GM18858 (cell line): Measurements from ENCODE around the gene GLCE.
"Not testable (repeated sequence)": the region's sequence is repeated elsewhere in the genome, so short reads cannot be mapped to it uniquely, and the experiment has no call there.

Source experiments
- ATAC-seq: cut with Tn5 transposase; IDR thresholded peaks from one replicate; pipeline ENCODE4 v1.9.1; 2021; ENCODE audit not compliant: unreplicated experiment

The GLCE gene

GRCh38 chr15:69297642-69298353 is 137.4 kb downstream of the GLCE start:
- no peak for ATAC-seq

GRCh38 chr15:69298354-69298696 is 137.9 kb downstream of the GLCE start:
- ATAC-seq: no peak

DNA sequence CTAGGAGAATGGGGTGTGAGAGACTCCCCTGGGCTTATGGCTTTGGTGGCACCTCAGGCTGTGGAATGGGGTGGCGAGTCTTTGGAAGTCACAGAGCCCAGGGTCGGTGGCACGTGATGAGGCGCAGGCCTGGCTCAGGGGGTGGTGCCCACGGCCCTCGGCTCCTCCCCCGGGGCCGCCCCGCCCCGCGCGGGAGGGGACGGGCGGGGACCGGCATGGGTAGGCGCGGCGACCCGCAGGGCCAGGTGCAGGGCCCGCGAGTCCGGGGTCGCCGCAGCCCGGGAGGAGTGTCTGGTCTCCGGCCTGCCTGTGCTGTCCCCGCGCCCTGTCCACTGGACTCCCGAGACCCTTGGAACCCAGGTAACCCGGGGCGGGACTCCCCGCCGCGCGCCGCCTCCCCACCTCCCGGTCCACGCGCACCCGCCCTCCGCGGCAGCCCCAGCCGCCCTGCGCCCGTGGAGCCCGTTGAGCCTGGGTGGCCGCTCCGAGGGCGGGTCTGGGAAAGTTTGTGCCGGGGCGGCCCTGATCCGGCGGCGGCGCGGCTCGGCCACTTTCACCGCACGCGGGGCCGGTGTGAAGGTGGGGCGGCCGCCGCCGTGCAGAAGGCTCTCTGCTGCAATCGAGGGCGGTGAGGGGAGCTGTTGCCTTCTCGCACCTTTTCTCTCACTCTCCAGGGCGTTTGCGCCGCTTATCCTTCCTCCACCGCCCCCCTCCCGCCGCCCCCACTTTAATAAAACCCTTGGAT is 138.4 kb downstream of the GLCE start, which contains the start of gene PAQR5:
TSS of gene PAQR5 (plus strand) at position 216 of the 745 bp plus-strand sequence. CDS start 61,169 bp downstream, outside the sequence.
- ATAC-seq: no peak

DNA sequence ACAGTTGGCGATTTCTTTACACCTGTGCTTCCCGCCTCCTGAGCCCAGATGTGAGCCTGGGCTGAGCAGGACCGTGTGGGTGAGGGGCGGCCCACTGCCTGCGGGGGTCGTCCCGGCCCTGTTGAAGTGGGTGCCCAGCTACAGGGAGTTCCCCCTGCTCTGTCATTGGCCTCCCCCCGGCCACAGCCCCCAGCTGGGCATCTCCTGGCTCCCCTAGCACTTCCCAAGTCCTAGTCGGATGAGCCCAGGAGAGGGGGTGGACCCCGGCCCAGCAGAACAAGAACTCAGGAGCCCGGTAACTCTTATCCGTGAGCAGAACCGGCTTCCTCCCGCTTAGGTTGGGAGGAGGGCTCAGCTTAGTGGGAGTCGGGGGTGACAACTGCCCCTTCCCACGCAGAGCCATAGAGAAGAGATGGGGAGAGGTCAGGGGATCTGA is 139.0 kb downstream of the GLCE start:
- no peak for ATAC-seq

- ATAC-seq: no peak
These were observed 139.6 kb downstream of the GLCE start for GRCh38 chr15:69299943-69300588.

- not testable (repeated sequence) for ATAC-seq
These were observed 140.7 kb downstream of the GLCE start for GRCh38 chr15:69301101-69301500.

DNA sequence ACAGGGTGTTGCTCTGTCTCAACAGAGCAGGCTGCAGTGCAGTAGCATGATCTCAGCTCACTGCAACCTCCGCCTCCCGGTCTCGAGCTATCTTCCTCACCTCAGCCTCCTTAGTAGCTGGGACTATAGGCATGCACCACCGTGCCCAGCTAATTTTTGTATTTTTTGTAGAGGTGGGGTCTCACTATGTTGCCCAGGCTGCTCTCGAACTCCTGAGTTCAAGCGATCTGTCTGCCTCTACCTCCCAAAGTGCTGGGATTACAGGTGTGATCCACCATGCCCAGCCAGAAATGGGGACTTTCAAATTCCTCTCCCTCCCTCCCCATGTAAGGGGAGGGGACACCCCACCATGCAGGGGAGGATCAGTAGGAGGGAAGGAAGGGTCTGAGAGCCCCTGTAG is 141.7 kb downstream of the GLCE start:
- ATAC-seq: not testable (repeated sequence)

DNA sequence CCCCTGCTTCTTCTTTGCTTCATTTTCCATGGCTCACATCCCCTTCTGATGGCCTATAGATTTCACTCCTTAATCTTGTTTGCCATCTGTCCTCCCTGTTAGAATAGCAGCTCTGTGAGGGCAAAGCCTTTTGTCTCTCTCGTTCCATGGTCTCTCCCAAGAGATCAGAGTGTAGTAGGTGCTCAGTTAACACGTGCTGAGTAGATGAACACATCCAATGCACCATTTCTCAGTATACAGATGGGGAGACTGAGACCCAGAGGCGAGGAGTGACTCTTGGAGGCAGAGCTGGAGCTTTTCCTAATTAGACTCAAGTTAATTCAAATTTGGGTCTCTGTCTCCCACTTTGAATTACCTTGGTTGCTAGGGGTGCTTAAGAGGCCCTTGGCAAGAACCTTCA is 142.5 kb downstream of the GLCE start:
- no peak for ATAC-seq

DNA sequence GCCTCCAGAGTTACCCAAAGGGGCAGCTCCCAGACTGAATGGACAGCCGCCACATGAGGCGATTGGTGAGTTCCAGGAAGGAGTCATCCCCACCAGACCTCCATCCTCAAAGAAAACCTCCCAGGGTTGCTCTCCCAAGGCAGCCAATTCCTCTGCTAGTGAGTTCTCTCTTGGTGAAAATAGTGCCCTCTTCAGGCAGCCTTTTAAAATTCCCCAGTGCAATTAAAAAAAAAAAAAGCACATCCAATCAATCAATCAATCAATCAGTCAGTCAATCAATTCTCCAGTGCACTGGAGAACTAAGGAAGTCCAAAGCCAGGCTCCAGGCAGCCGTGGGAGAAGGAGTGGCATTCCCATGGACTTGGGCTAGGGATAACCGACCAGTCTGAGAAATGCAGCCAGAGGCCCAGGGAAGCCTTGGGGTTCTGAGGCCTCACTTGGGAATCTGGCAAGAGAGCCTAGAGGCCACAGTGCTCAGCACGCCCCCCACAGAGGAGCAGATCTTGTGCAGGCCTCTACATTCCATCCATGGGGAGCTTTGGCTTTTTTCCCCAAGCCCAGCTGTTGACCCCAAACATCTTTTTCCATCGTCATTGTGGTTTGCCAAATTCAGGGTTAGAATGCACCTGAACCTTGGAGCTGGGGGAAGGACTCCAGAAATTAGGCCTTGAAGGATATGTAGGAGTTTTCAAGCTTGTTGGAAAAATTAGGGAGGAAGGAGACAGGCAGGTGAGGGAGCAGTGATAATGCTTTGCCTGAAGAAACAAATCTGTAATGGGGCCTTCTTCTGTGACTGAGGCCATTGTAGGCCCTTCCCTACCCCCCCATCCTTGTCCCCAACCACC is 143.1 kb downstream of the GLCE start:
- ATAC-seq: no peak

GRCh38 chr15:69304182-69304545 is 143.7 kb downstream of the GLCE start:
- no peak for ATAC-seq

DNA sequence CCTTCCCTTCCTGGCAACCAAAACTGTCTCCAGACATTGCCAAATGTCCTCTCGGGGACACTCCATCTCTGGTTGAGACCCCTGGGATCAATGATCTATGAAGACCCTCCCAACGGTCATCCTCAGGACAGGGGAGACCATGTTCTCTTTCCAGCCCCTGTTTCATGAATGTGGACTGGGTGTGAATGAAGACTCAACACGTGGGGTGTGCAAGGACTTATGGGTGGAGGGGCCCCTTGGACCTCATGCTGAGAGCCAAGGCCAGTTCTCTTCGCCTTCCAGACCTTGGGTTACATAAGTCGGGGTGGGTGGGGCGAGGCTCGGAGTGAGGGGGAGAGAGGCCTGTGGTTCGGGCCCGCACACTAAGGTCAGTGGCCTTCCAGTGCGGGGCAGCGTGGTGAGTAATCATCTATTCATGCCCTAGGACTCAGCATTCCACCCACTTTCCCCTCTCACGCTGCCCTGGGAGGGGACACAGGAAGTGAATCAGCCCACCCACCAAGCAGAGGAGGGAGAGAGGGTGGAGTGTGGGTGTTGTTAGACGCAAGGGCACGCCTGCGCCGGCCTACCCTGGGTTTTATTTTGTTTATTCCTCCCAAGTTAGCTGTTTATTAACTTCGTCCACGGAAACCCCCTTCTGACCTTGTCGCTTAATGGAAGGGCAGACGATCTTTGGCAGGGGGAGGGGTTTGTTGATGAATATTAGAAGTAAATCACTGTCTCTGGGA is 144.9 kb downstream of the GLCE start:
- no peak for ATAC-seq

DNA sequence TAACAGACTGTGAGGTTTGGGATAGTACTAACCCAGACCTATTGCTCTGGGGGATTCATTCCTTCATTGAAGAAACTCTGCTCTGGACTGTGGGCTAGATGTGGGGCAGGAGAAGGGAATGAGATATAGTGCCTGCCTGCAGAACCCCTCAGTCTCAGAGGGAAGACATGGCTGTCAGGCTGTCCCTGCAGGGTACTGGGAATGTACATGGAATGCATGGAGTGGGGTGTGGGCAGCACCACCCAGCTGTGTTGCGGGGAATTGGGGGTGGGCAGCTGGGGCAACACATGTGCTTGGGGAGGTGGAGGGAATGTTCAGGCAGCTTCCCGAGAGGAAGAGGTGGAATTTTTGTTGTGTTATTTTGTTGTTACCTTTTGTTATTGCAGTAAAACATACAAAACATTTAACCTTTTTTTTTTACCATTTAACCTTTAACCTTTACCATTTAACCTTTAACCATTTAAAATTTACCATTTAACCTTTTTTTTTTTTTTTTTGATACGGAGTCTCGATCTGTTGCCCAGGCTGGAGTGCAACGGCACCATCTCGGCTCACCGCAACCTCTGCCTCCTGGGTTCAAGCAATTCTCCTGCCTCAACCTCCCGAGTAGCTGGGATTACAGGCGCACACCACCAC is 145.6 kb downstream of the GLCE start:
- no peak for ATAC-seq

DNA sequence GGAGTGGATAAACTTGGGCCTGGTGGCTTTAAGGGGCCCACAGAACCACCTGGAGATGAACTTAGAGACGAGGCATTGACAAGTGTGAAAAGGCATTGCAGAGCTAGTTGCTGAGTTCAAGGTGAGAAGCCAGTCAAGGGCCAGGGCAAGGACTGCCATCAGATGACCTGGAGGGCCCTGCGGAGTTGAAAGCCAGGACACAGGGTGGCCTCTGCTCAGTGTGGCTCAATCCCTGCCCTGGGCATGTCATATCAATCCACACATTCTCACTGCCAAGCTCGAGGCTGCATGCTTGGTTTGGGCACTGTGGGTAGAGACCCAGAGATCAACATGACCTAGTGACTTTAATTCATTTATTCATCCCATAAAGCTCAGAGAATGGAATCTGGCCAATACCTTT is 147.5 kb downstream of the GLCE start:
- ATAC-seq: no peak

DNA sequence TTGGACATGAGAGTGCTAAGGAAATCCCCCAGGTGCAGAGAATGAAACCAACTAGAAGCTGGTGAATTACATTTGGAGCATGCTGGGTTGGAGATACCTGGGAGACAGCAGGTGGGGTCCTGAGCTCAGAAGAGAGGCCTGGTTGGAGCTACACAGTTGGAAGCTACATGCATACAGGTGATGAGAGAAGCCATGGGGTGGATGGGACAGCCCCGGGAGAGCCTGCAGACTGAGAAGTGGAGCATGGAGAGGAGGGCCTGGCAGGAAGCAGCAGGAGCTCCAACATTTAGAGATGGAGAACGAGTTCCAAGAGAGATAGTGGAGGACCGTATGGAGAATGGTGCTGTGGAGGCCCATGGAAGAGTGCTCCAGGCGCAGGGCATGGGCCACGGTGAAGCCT is 148.5 kb downstream of the GLCE start:
- ATAC-seq: no peak

DNA sequence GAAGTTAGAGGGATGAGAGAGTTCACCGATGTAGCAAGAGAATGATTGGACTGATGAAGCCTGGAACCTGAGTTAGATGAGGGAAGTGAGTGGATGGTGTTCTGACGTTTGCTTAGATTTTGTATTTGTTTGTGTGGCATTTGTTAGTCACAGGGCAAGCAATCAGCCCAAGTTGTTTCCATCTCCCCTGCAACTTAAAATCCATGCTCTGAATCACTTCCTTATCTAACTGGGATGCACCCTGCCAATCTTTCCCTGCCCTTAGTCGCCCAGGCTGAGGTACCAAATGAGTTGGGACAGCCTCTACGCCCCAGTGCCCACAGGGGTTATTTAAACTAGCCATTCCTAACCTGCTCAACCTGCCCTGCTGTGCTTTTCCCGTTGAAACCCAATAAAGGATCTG is 150.9 kb downstream of the GLCE start:
- no peak for ATAC-seq

GRCh38 chr15:69313432-69314000 is 153.1 kb downstream of the GLCE start:
- no peak for ATAC-seq

DNA sequence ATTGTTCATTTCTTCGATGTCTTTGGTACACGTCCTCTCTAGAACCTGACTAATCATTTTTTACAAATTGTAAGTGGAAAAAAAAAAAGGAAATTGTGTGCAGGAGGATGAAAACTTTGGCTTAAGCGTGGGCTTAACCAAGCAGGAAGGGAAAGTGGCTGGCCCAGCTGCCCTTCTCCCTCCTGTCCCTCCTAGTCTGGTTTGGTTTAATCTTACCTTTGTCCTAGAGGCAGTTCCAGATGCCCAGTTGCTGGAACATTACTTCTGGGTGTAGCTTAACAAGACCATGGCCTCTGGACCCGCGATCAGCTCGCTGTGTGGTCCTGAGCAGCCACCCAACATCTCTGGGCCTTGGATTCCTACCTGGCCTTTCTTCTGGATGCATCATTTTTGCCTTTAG is 153.7 kb downstream of the GLCE start:
- no peak for ATAC-seq

DNA sequence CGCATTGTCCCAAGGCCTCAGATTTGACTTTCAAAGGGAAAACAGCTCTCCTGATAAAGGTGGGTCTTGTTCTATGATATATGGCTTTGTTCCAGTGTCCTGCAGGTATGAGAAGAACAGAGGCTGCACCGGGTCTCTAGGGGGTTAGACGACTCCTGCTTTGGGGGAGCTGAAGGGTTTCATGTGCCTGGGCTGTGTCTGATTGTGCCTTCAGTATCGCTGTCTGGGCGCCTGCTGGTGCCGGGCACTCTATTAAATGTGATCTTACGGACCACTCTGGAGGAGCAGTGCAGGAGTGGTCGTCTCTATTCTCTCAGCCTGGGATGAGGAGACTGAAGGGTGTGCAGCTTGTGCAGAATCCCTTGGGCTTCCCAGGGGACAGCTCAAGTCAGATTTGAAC is 154.3 kb downstream of the GLCE start:
- ATAC-seq: no peak

DNA sequence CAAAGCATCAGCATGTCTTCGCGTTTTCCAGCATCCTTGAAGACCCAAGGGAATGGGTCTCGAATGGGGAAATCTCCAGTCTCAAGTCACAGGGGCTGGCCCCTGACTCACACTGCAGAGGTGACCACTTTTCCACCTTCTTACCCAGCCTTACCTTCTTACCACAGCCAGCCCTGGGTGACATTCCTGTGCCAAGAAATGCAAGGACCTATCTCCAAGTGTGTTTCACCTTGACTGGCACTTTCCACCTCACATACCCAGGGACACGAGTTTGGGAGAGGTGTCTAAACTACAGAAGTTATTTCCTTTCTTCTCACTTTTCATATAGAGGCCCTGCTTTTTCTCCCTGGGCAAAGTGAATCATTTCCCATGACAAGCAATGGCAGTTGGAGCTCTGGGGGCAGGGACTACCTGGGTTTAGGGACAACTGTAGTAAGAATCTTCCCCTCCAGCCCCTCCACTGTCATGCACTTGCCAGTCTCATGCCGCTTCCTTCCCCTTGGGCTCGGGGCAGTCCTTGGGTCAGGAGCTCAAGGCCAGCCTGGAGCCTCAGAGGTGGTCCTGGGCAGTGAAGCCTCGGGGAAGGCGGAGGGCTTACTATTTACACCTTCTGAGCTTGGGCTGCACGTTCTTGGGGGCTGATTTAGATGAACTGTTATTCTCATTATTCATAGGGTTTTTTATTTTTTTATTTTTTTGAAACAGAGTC is 155.1 kb downstream of the GLCE start:
- ATAC-seq: no peak
